Thyroid gland (tissue), 4 donors: ENCODE data around the gene HDAC7.

ENCODE experiments used
- POLR2A ChIP-seq, 2 donors: fragments of 450-650 bp; IDR thresholded peaks; one replicate each; pipeline ENCODE4 v1.6.1; 2017; ENCODE audit warnings: antibody characterized with exemption in 2 of 2, mild to moderate bottlenecking in 2 of 2, moderate library complexity in 1 of 2
- TF ChIP-seq, protein P1 (sequence below), 6 experiments: fragments of 200-600 bp in 3 of 6; fragments of 450-650 bp in 3 of 6; sonication (generic) in 3 of 6; IDR thresholded peaks; one replicate each; pipeline ENCODE4 v1.5.1; 2016 to 2019; ENCODE audit warnings: antibody characterized with exemption in 6 of 6, mild to moderate bottlenecking in 2 of 6, inconsistent platforms in 1 of 6, moderate library complexity in 1 of 6

DNA sequence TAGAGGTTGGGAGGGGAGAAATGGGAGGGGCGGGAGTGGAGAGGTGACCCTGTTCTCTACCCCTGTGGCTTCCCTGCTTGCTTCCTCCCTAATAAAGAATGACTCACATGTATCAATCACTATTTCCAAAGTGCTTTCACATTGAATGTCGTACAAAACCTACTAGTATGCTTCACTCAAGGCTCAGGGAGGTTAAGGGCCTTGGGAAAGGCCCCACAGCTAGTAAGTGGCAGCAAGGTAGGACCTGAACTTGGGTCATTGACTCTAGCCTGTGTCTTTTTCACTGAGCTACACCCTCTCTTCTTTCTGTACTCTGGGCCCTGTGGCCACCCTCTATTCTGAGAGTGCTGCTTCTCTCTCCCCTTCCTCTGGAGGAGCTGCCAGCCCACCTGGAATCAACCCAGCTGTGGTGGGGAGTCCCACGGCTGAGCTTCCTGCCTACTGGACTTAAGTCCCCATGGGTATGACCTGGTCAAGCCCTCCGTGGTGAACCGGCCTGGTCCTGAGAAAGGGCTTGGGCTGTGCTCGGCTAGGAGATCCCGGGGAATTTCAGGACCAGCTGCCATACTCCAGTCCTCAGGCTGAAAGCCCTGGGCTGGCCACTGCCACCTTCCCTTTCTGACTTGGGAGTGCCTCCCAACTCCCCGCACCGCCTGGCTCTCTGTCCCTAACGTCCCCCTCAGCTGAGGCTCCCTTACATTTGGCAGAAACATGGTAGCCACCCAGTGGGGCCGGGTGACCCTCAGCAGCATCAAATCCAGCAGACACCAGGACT, 33.6 kb downstream of the HDAC7 start:
- TF ChIP-seq, protein P1, sequence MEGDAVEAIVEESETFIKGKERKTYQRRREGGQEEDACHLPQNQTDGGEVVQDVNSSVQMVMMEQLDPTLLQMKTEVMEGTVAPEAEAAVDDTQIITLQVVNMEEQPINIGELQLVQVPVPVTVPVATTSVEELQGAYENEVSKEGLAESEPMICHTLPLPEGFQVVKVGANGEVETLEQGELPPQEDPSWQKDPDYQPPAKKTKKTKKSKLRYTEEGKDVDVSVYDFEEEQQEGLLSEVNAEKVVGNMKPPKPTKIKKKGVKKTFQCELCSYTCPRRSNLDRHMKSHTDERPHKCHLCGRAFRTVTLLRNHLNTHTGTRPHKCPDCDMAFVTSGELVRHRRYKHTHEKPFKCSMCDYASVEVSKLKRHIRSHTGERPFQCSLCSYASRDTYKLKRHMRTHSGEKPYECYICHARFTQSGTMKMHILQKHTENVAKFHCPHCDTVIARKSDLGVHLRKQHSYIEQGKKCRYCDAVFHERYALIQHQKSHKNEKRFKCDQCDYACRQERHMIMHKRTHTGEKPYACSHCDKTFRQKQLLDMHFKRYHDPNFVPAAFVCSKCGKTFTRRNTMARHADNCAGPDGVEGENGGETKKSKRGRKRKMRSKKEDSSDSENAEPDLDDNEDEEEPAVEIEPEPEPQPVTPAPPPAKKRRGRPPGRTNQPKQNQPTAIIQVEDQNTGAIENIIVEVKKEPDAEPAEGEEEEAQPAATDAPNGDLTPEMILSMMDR (IDR thresholded peaks at IDR 0.05) = no peak
- TF ChIP-seq POLR2A (IDR thresholded peaks at IDR 0.05) = no peak
